ENCODE results near the gene GALE. TPM values are rescaled to one million over a fixed set of nuclear protein-coding genes. Genes with fewer than 3 reads are reported as not detected.

Gene GALE
- total RNA-seq, 1 experiment from 2014 or later: 114 TPM

DNA sequence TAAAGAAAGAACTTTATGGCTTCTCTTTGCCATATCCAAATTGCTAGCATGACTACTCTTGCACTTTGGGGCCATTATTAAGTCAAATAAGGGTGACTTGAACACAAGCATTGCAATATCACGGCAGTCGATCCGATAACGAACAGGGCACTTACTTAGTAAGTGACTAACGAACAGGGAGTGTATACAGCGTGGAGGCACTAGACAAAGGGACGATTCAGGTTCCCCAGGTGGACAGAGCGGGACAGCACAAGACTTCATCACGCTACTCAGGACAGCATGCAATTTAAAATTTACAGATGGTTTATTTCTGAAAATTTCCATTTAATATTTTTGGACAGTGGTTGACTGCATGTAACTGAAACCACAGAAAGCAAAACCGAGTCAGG is 27.7 kb downstream of the GALE start:
- CTCF ChIA-PET: no interaction called here

GRCh38 chr1:23772049-23772853 is 28.3 kb downstream of the GALE start:
- ChIA-PET POLR2A (interaction anchor here (0.6 to 0.7 kb wide), 2 partner anchors 191 to 236 kb away, joined by 3 read pairs; no protein-coding TSS in a partner anchor), CTCF (interaction anchor here (0.5 to 2.2 kb wide), 13 partner anchors 14 to 1011 kb away, joined by 3 to 13 read pairs (median 5); partner anchors contain the start of gene LYPLA2)
- TF ChIP-seq CTCF (IDR thresholded peaks at IDR 0.05): peak; percentile 98
- TF ChIP-seq SIN3A (IDR thresholded peaks at IDR 0.05; ENCODE audit: borderline replicate concordance, insufficient read depth, low read depth, low read length): 0 out of 2 replicates have a peak, but pooled peaks have one; percentile 44
- TF ChIP-seq REST (IDR thresholded peaks at IDR 0.05; ENCODE audit: insufficient read depth in 1 of 2, low read depth in 2 of 2, low read length in 1 of 2): no peak
- TF ChIP-seq POLR2AphosphoS5 (IDR thresholded peaks at IDR 0.05; ENCODE audit: low read depth, low read length): no peak
- DNase-seq (ENCODE audit: low read depth, low spot score): peak; percentile 77
- no TSS peak for BruUV-seq (replicated peaks)
- no peaks in the 10 kb centered on the region for H3K9me3 ChIP-seq (ENCODE audit: control insufficient read depth, insufficient read depth, low read depth, low read length)
- ATAC-seq: peak; percentile 96
- no peaks in the 10 kb centered on the region for H3K36me3 ChIP-seq (ENCODE audit: control insufficient read depth, insufficient read depth, low read length)
- H3K4me1 ChIP-seq (ENCODE audit: control insufficient read depth, insufficient read depth, low read length): peaks cover 5% of the 10 kb centered on the region; the same call in 1 of the 2 replicates
- no peaks in the 10 kb centered on the region for H3K27me3 ChIP-seq (ENCODE audit: control insufficient read depth, insufficient read depth, low read length)
- no peak overlapping the region for H3K27ac ChIP-seq (ENCODE audit: low read length)
- intact Hi-C loops (cut with micrococcal nuclease; ENCODE audit: unreplicated experiment) (no loop called here), in situ Hi-C loops (cut with HindIII; ENCODE audit: low pct_unique_long_range_greater_than_20kb, low sequenced_read_pairs) (no loop called here)
- peak overlapping the region in 1 of 2 experiments; percentile 18; a peak in 1 of 4 replicates for H3K4me3 ChIP-seq (ENCODE audit: low read depth in 2 of 2, low read length in 2 of 2)

More for the DNA sequence above, 27.7 kb downstream of the GALE start:
- POLR2A ChIA-PET: no interaction called here
- no peak overlapping the region for H3K27ac ChIP-seq (ENCODE audit: low read length)
- in situ Hi-C loops (cut with HindIII; ENCODE audit: low pct_unique_long_range_greater_than_20kb, low sequenced_read_pairs): no loop called here
- TF ChIP-seq REST (IDR thresholded peaks at IDR 0.05; ENCODE audit: insufficient read depth in 1 of 2, low read depth in 2 of 2, low read length in 1 of 2) (no peak), SIN3A (IDR thresholded peaks at IDR 0.05; ENCODE audit: borderline replicate concordance, insufficient read depth, low read depth, low read length) (no peak), TCF7L2 (IDR thresholded peaks at IDR 0.05; ENCODE audit: low read depth, low read length) (no peak), CTCF (IDR thresholded peaks at IDR 0.05) (no peak), POLR2AphosphoS5 (IDR thresholded peaks at IDR 0.05; ENCODE audit: low read depth, low read length) (no peak)
- BruUV-seq (replicated peaks): no TSS peak
- peaks cover 2% of the 10 kb centered on the region; the same call in 1 of the 2 replicates for H3K36me3 ChIP-seq (ENCODE audit: control insufficient read depth, insufficient read depth, low read length)
- no peak for DNase-seq (ENCODE audit: low read depth, low spot score)
- no peak for ATAC-seq
- no peaks in the 10 kb centered on the region for H3K27me3 ChIP-seq (ENCODE audit: control insufficient read depth, insufficient read depth, low read length)
- H3K4me3 ChIP-seq (ENCODE audit: low read depth in 2 of 2, low read length in 2 of 2): no peak overlapping the region
- no peaks in the 10 kb centered on the region for H3K9me3 ChIP-seq (ENCODE audit: control insufficient read depth, insufficient read depth, low read depth, low read length)
- intact Hi-C loops (cut with micrococcal nuclease; ENCODE audit: unreplicated experiment): no loop called here
- H3K4me1 ChIP-seq (ENCODE audit: control insufficient read depth, insufficient read depth, low read length): peaks cover 5% of the 10 kb centered on the region; the same call in 1 of the 2 replicates
